Adrenal gland (tissue), 12 donors: ENCODE data around the gene ATP8B3. TPM values are rescaled to one million over a fixed set of nuclear protein-coding genes. Genes with fewer than 3 reads are reported as not detected.
A peak's percentile ranks its signal among the peaks of the same experiment; 100 is the strongest.

Experiments used
- DNase-seq, 7 donors: peaks; one replicate each; pipeline ENCODE4 v3.0.0-alpha.2; 2019 to 2020
- H3K27ac ChIP-seq, 5 donors: fragments of 200-600 bp; sonication (generic) in 4 of 5; 1 replicate in 3 of 5; 2 replicates in 2 of 5; pipeline versions ENCODE4 v1.5.1 to v1.8.0; 2016 to 2020; ENCODE audit warnings: mild to moderate bottlenecking in 1 of 5
- H3K27me3 ChIP-seq: fragments of 200-600 bp; 2 replicates; pipeline ENCODE4 v1.8.0; 2021
- H3K36me3 ChIP-seq, 2 donors: fragments of 200-600 bp; replicated peaks in 1 of 2; 1 replicate in 1 of 2; 2 replicates in 1 of 2; pipeline versions ENCODE4 v1.5.1 to v1.8.0; 2018 to 2022
- H3K4me1 ChIP-seq, 2 donors: fragments of 200-600 bp; replicated peaks in 1 of 2; 1 replicate in 1 of 2; 2 replicates in 1 of 2; pipeline versions ENCODE4 v1.5.1 to v1.8.0; 2018 to 2021
- H3K4me3 ChIP-seq, 4 donors: fragments of 200-600 bp; sonication (generic) in 3 of 4; one replicate each; pipeline ENCODE4 v1.5.1; 2016 to 2018
- H3K9me3 ChIP-seq, 3 donors: fragments of 200-600 bp; sonication (generic) in 1 of 3; replicated peaks in 1 of 3; 1 replicate in 2 of 3; 2 replicates in 1 of 3; pipeline versions ENCODE4 v1.5.1 to v1.8.0; 2016 to 2021
- CTCF ChIP-seq, 6 experiments: fragments of 450-650 bp in 4 of 6; fragments of 200-600 bp in 2 of 6; sonication (generic) in 1 of 6; IDR thresholded peaks; 1 replicate in 5 of 6; 2 replicates in 1 of 6; pipeline versions ENCODE4 v1.5.1 to v1.8.0; 2016 to 2021; ENCODE audit warnings: antibody characterized with exemption in 6 of 6, mild to moderate bottlenecking in 2 of 6, moderate library complexity in 1 of 6
- POLR2A ChIP-seq, 2 donors: fragments of 450-650 bp; IDR thresholded peaks; one replicate each; pipeline ENCODE4 v1.6.1; 2017; ENCODE audit warnings: antibody characterized with exemption in 2 of 2, mild to moderate bottlenecking in 2 of 2, moderate library complexity in 1 of 2
- WGBS, 4 donors: extraction: QIAGEN DNeasy Blood & Tissue Kit in 2 of 4; methylation state at CpG; one replicate each; pipeline versions ENCODE4 v1.1.5 to v1.1.7; 2013 to 2017; 5-methylcytosine and 5-hydroxymethylcytosine counted together
- intact Hi-C, 2 donors: fragments of 100-400 bp; cut with DNase I; formaldehyde crosslinking; loops; one replicate each; pipeline versions ENCODE4 v1.14.1 to v1.15.0; 2022 to 2023
- polyA plus RNA-seq, 3 donors: library from polyadenylated mRNA; stranded (reverse); fragments of 200-250 nt in 2 of 3; fragments of 350-450 nt in 1 of 3; fragmentation: Illumina TruSeq in 1 of 3; extraction: RNeasy Lipid Tissue Mini Kit (QIAGEN cat#74804) in 1 of 3; gene quantifications; one replicate each; pipeline ENCODE4 v1.2.3, GENCODE V29; 2013 to 2014
- total RNA-seq, 9 donors: library from RNA; depleted of rRNA in 4 of 9; stranded (reverse); fragments of >200 nt in 4 of 9; fragments of 120-200 nt in 1 of 9; fragmentation: NEBNext Ultra II Directional in 1 of 9; extraction: Animal tissue kit (Norgen Biotek cat#: 25700) in 1 of 9; gene quantifications; one replicate each; pipeline versions ENCODE4 v1.1.0 to v1.2.4, GENCODE V29; 2013 to 2023
- donor health status: healthy with polysubstance abuse.
- donor health status: Bipolar disorder and iron deficiency.
- donor health status: DM: yes; HTN: yes; CAD: no.
- donor health status: DM: no; HTN: no; CAD: no.
- donor health status: DM: no; HTN: no; CAD: no.
- donor health status: DM: yes; HTN: yes; CAD: no.

The ATP8B3 gene
- total and polyA plus RNA-seq, 12 donors, result 0.26 to 15.1 (median 4.4) TPM

GRCh38 chr19:1825909-1826556, 14.0 kb upstream of the ATP8B3 start:
- intact Hi-C loops, result no loop called here
- peak; percentile 86 to 99 (median 96) for TF ChIP-seq CTCF (IDR thresholded peaks at IDR 0.05)
- TF ChIP-seq POLR2A (IDR thresholded peaks at IDR 0.05), result no peak
- no peaks in the 10 kb centered on the region for H3K27me3 ChIP-seq
- peak overlapping the region in 2 of 4 donors; percentile 10 to 45 for H3K4me3 ChIP-seq
- H3K36me3 ChIP-seq, result peaks cover 0 to 50% of the 10 kb centered on the region in 2 donors
- H3K27ac ChIP-seq, result peak overlapping the region; percentile 67 to 94 (median 92)
- WGBS, 4 donors, result 16 to 21% (median 20%) methylated on average over 10 to 15 of the region's 15 CpGs
- H3K9me3 ChIP-seq, result no peaks in the 10 kb centered on the region
- H3K4me1 ChIP-seq, result peaks cover 32 to 45% of the 10 kb centered on the region in 2 donors
- peak; percentile 87 to 94 (median 91) for DNase-seq

GRCh38 chr19:1824252-1824622, 12.2 kb upstream of the ATP8B3 start:
- intact Hi-C loops, result no loop called here
- peaks cover 0 to 64% of the 10 kb centered on the region in 2 donors for H3K36me3 ChIP-seq
- no peaks in the 10 kb centered on the region for H3K27me3 ChIP-seq
- no peaks in the 10 kb centered on the region for H3K9me3 ChIP-seq
- peak in 6 of 7 donors; percentile 79 to 88 (median 84) for DNase-seq
- 27 to 53% (median 40%) methylated on average over 8 to 14 of the region's 14 CpGs for WGBS, 4 donors
- TF ChIP-seq POLR2A (IDR thresholded peaks at IDR 0.05) (peak in 1 of 2 donors; percentile 74), CTCF (IDR thresholded peaks at IDR 0.05) (no peak)
- H3K27ac ChIP-seq, result peak overlapping the region; percentile 39 to 79 (median 56)
- H3K4me1 ChIP-seq, result peaks cover 32 to 45% of the 10 kb centered on the region in 2 donors
- H3K4me3 ChIP-seq, result peak overlapping the region in 1 of 4 donors; percentile 7

GRCh38 chr19:1823539-1824251, 11.6 kb upstream of the ATP8B3 start:
- TF ChIP-seq POLR2A (IDR thresholded peaks at IDR 0.05), result no peak
- no peak for TF ChIP-seq CTCF (IDR thresholded peaks at IDR 0.05)
- DNase-seq, result peak in 4 of 7 donors; percentile 70 to 81 (median 73)
- Histone ChIP-seq H3K4me1 (peaks cover 31 to 45% of the 10 kb centered on the region in 2 donors), H3K36me3 (peaks cover 0 to 69% of the 10 kb centered on the region in 2 donors), H3K27me3 (no peaks in the 10 kb centered on the region), H3K27ac (peak overlapping the region; percentile 39 to 79 (median 56)), H3K9me3 (no peaks in the 10 kb centered on the region), H3K4me3 (peak overlapping the region in 1 of 4 donors; percentile 7)
- 53 to 68% (median 65%) methylated on average over 6 to 36 of the region's 36 CpGs; no CpG with 5 or more reads in 1 of the 4 donors for WGBS, 4 donors
- intact Hi-C loops, result no loop called here

DNA sequence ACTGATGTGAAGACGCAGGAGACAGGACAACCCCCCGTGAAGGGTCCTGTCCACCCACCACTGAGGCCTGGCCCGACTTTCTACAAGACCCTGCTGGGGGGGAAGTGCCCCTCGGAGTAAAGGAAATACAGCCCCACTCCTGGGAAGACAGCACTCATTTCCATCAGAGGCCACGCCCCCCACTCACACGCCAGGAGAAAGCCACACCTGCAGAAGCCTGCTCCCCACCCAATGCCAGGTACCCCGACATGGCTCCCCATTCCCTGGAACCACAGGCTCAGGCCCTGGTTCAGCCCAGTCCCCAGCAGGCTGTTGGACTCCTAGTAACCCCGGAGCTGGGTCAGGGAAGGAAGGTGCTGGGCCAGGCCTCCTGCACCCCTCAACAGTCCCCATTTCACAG, 10.9 kb upstream of the ATP8B3 start:
- DNase-seq, result no peak
- Histone ChIP-seq H3K27ac (peak overlapping the region in 3 of 5 donors; percentile 3 to 79 (median 56)), H3K27me3 (no peaks in the 10 kb centered on the region), H3K4me3 (no peak overlapping the region), H3K9me3 (no peaks in the 10 kb centered on the region), H3K4me1 (peaks cover 27 to 39% of the 10 kb centered on the region in 2 donors), H3K36me3 (peaks cover 0 to 76% of the 10 kb centered on the region in 2 donors)
- intact Hi-C loops, result no loop called here
- 59 to 65% (median 60%) methylated on average over 1 to 8 of the region's 8 CpGs for WGBS, 4 donors
- no peak for TF ChIP-seq CTCF (IDR thresholded peaks at IDR 0.05)
- TF ChIP-seq POLR2A (IDR thresholded peaks at IDR 0.05), result no peak
